Esophagus mucosa (tissue), 1 donor: Measurements from ENCODE around the gene IER5. TPM values are rescaled to one million over a fixed set of nuclear protein-coding genes. Genes with fewer than 3 reads are reported as not detected.

ENCODE experiments used
- ATAC-seq: fragments of 200-7000 bp; cut with Tn5 transposase; one replicate; pipeline ENCODE4 v1.9.1; 2020
- total RNA-seq: library from RNA; stranded (reverse); gene quantifications from one replicate; pipeline ENCODE4 v1.2.4, GENCODE V29; 2023
- donor health status: DM: yes; HTN: yes; CAD: no.

IER5 gene
- total RNA-seq, 1 donor from 2014 or later = 21.4 TPM

DNA sequence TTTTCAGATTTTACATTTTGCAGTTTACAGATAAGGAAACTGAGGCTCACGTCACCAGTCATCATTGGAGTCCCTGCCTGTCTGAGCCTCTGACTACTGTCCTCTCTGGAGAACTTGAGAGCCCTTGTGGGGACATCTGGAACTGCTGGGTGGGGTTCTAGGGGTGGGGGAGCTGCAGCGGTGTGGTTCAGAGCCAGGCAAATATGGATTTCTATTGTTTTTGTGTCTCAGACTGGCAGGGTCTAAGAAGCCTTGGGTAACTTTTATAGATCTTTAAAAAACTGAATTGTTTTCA lies 46.9 kb downstream of the IER5 start:
- ATAC-seq = no peak

DNA sequence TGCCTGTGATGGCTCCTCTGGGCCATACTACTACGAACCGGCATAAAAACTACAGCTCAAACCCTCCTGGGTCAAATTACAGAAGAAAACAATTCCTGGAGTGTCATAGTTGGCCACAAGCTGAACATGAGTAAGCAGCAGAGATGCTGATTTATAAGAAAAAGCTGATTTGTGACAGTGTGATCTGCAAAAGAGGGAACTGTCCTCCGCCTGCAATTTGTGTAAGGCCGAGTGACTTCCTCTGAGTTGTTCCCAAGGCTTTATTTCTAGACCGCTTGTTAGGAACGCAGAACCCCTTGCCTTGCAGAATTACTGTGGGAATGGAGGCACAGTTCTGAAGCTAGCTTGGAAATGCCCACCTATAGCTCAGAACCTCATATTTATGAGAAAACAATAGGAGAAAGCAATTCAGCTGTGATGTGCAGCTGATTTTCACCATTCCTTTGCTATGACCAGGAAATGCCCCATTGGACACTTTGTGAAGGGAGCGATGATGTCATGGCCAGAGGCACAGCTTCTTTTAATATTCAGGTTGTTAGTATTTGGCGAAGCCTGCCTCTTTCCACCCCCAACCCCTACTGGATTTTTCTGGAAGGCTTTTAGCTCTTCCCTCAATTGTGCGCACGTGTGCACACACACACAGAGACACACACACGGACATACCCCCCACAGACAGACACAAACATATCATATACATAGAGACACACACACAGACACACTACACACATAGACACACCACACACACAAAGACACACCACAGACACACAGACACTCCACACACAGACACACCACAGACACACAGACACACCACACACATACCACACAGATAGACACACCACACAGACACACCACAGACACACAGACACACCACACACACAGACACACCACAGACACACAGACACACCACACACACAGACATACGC lies 47.6 kb downstream of the IER5 start:
- ATAC-seq = no peak

DNA sequence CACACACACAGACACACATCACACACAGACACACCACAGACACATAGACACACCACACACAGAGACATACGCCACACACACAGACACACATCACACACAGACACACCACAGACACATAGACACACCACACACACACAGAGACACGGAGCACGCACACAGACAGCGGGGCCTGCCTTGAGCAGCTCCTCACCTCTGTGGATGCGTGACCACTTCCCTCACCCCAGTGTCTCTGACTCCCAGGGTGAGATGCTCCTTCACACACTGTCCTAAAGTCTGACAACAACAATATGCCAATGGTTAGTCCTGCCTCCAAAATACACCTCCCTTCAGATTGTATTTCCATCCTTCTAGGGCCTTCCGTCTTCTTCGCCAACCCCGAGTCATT lies 48.2 kb downstream of the IER5 start:
- no peak for ATAC-seq

DNA sequence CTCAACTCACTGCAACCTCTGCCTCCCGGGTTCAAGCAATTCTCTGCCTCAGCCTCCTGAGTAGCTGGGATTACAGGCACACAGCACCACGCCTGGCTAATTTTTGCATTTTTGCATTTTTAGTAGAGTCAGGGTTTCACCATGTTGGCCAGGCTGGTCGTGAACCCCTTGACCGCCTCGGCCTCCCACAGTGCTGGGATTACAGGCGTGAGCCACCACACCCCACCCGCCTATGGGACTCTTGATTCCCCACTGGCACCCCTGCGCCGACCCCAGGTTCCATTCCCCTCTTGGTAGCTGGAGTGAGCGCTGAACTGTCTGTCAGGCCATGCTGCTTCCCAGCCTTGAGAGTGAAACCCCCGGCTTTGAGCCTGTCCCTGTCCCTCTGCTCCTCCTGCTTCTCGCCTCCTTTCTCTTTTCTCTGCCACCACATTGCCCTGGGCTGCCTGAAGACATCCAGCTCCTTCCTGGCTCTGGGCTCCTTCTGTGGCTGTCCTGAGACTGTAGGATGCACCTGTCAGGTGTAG lies 48.8 kb downstream of the IER5 start:
- no peak for ATAC-seq

DNA sequence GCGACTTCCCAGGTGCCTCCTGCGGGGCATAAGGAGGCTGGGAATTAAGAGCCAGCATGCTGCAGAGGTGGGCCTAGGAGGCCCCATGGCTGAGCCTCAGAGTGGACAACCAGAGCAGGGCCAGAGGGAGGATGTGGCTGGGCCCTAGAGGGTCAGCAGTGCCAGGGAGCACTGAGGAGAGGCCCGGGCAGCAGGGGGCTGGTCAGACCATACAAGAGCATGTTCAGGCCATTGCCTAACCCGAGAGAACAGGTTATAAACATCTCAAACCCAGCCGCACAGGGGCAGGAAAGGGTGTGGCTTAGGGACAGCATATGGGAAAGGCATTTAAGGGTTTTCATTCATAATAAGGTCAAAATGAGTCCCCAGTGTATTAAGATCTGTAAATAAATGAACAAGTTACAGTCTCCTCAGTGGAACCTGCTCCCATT lies 51.1 kb downstream of the IER5 start:
- ATAC-seq = peak; percentile 37

DNA sequence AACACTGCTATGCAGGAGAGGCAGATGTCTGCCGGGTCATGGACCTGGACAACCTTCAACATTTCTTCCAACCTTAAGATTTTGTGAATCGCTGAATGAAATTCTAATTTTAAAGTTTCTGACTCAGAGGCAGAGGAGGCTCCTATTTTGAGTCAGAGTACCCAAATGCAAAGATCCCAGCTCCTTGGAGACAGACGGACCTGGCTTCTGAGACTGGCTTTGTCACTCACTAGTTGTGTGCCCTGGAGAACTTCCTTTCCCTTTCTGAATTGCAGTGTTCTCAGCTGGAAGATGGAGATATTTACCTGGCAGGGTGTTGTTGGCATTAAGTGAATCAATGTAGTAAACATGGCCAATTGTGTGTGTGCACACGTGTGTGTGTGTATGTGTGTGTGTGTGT lies 51.9 kb downstream of the IER5 start:
- no peak for ATAC-seq

DNA sequence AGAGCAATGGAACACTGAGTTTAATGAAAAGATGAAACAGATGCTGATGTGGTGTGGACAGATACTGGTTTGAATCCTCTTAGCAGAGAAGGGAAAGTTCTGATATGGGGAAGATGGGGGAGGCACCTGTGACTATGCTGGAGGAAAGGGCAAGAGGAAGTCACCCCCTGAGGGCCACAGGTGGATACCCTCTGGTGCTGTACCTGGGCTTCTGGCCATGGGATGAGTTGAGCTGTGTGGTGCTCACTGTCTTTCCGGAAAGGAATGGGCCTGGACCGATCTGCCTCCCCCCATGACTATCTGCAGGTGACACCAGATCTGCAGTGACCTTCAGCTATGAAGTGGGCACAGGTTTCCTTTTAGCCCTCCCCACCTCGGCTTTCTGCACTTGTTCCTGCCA lies 52.4 kb downstream of the IER5 start:
- ATAC-seq = no peak

DNA sequence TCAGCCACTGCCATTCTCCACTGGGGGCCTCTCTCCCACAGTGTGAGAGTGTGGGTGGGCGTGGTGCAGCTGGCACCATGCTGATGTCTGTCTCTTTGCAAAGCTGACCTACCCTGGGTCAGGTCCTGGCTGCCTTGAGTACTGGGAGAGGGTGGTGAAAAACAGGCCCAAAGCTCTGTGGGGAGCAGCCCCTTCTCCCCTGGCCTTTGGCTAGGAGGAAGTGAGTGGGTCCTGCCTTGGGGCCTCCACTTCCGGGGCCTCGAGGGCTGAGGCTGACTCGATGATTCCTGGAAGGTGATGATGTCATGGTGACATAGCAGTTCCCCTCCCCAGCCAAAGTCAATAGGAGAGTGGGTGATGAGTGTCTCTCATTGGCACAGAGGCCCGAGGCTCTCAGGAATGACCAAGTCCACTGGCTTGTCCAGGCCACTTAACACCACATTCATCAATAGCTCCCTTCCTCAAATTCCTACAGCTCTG lies 53.0 kb downstream of the IER5 start:
- peak; percentile 66 for ATAC-seq

Other genes with a start within 250 kb of the IER5 start
- gene KIAA1614, start 175.8 kb upstream of the IER5 start, total RNA-seq = 0.36 TPM
- gene STX6, start 65.8 kb upstream of the IER5 start, total RNA-seq = 26.3 TPM
- 16.3 TPM for gene MR1, start 54.7 kb upstream of the IER5 start, total RNA-seq